Right cardiac atrium (tissue), 5 donors: Measurements from ENCODE around the gene RABEP1. TPM values are rescaled to one million over a fixed set of nuclear protein-coding genes. Genes with fewer than 3 reads are reported as not detected.

Experiments
- ATAC-seq, 2 donors: fragments of 200-7000 bp; cut with Tn5 transposase; one replicate each; pipeline versions ENCODE4 v1.8.0 to v1.9.1; 2020; ENCODE audit warnings: moderate library complexity in 2 of 2, mild to moderate bottlenecking in 1 of 2
- DNase-seq, 3 donors: peaks; one replicate each; pipeline ENCODE4 v3.0.0-alpha.2; 2020
- H3K27ac ChIP-seq: one replicate; pipeline ENCODE4 v1.5.1; 2013; ENCODE audit warnings: mild to moderate bottlenecking, low read length, control low read depth, moderate library complexity
- H3K27me3 ChIP-seq: one replicate; pipeline ENCODE4 v1.6.1; 2013; ENCODE audit not compliant: control insufficient read depth, insufficient read depth
- H3K4me1 ChIP-seq: one replicate; pipeline ENCODE4 v1.6.1; 2013; ENCODE audit warnings: low read length; ENCODE audit not compliant: control insufficient read depth, insufficient read depth
- H3K4me3 ChIP-seq: one replicate; pipeline ENCODE4 v1.5.1; 2013; ENCODE audit warnings: low read length, control low read depth
- H3K9me3 ChIP-seq: one replicate; pipeline ENCODE4 v1.6.1; 2013; ENCODE audit warnings: low read length; ENCODE audit not compliant: control insufficient read depth
- WGBS: extraction: QIAGEN DNeasy Blood & Tissue Kit; methylation state at CpG from one replicate; pipeline ENCODE4 v1.1.7; 2013; 5-methylcytosine and 5-hydroxymethylcytosine counted together
- intact Hi-C, 4 donors: fragments of 100-400 bp; cut with DNase I; formaldehyde crosslinking; loops; one replicate each; pipeline versions ENCODE4 v1.11.0 to v1.14.0; 2022 to 2023
- polyA plus RNA-seq: library from polyadenylated mRNA; stranded (reverse); fragments of 200-250 nt; gene quantifications from one replicate; pipeline ENCODE4 v1.2.3, GENCODE V29; 2013
- total RNA-seq, 4 donors: library from RNA; stranded (reverse); fragmentation: NEBNext Ultra II Directional; extraction: Animal tissue kit (Norgen Biotek cat#: 25700); gene quantifications; one replicate each; pipeline ENCODE4 v1.2.1, GENCODE V29; 2021
- donor health status: healthy with polysubstance abuse.
- donor health status: DM: no; HTN: yes; CAD: no.
- donor health status: DM: no; HTN: no; CAD: no.
- donor health status: DM: no; HTN: yes; CAD: no; lungs with severe emphysema.
- donor health status: DM: yes; HTN: yes; CAD: no.

The RABEP1 gene
- total and polyA plus RNA-seq, 5 donors: 18.6 to 53.2 (median 46.8) TPM

GRCh38 chr17:5408186-5408585 is 126.1 kb downstream of the RABEP1 start:
- intact Hi-C loops: no loop called here
- Histone ChIP-seq H3K27ac (no peak overlapping the region), H3K4me1 (no peaks in the 10 kb centered on the region), H3K9me3 (no peaks in the 10 kb centered on the region), H3K27me3 (no peaks in the 10 kb centered on the region), H3K4me3 (no peak overlapping the region)
- 83% methylated on average over 5 of the region's 5 CpGs for WGBS
- ATAC-seq (no peak), DNase-seq (no peak)

GRCh38 chr17:5410594-5411272 is 128.6 kb downstream of the RABEP1 start:
- intact Hi-C loops: no loop called here
- DNase-seq (no peak), ATAC-seq (no peak)
- WGBS: 95% methylated on average over 7 of the region's 7 CpGs
- no peaks in the 10 kb centered on the region for H3K9me3 ChIP-seq
- no peak overlapping the region for H3K4me3 ChIP-seq
- no peaks in the 10 kb centered on the region for H3K27me3 ChIP-seq
- no peak overlapping the region for H3K27ac ChIP-seq
- H3K4me1 ChIP-seq: no peaks in the 10 kb centered on the region

- no peaks in the 10 kb centered on the region for H3K4me1 ChIP-seq
- no peaks in the 10 kb centered on the region for H3K27me3 ChIP-seq
- ATAC-seq (peak in 1 of 2 donors; percentile 42), DNase-seq (no peak)
- H3K9me3 ChIP-seq: no peaks in the 10 kb centered on the region
- H3K27ac ChIP-seq: no peak overlapping the region
- WGBS: 71% methylated on average over 4 of the region's 4 CpGs
- H3K4me3 ChIP-seq: no peak overlapping the region
- intact Hi-C loops: no loop called here
Measured at GRCh38 chr17:5413682-5414081, 131.6 kb downstream of the RABEP1 start.

- H3K27ac ChIP-seq: no peak overlapping the region
- no peak overlapping the region for H3K4me3 ChIP-seq
- H3K4me1 ChIP-seq: peaks cover 2% of the 10 kb centered on the region
- ATAC-seq: no peak
- WGBS: 90% methylated on average over 2 of the region's 2 CpGs
- no peak for DNase-seq
- no peaks in the 10 kb centered on the region for H3K27me3 ChIP-seq
- no peaks in the 10 kb centered on the region for H3K9me3 ChIP-seq
- intact Hi-C loops: no loop called here
Measured at GRCh38 chr17:5416901-5417300, 134.8 kb downstream of the RABEP1 start.

- Histone ChIP-seq H3K4me3 (peak overlapping the region; percentile 72), H3K9me3 (no peaks in the 10 kb centered on the region), H3K27ac (peak overlapping the region; percentile 86), H3K27me3 (no peaks in the 10 kb centered on the region), H3K4me1 (peaks cover 2% of the 10 kb centered on the region)
- intact Hi-C loops: no loop called here
- ATAC-seq (peak; percentile 1), DNase-seq (peak in 1 of 3 donors; percentile 25)
- under 1% methylated on average over 26 of the region's 26 CpGs for WGBS
Measured at GRCh38 chr17:5418858-5419355, 136.8 kb downstream of the RABEP1 start.

GRCh38 chr17:5419356-5419958 is 137.4 kb downstream of the RABEP1 start, which contains the start of gene NUP88:
NUP88 (minus strand) TSS chr17:5419662; CDS start chr17:5419650, 12 bp downstream.
- Histone ChIP-seq H3K9me3 (no peaks in the 10 kb centered on the region), H3K27ac (peak within 1 kb of the TSS; percentile 86), H3K27me3 (no peaks in the 10 kb centered on the region), H3K4me1 (peaks cover 2% of the 10 kb centered on the region), H3K4me3 (peak within 1 kb of the TSS; percentile 72)
- under 1% methylated on average over 49 of the region's 49 CpGs for WGBS
- ATAC-seq (peak; percentile 99 to 100), DNase-seq (peak; percentile 97 to 99 (median 98))
- intact Hi-C loops: no loop called here

GRCh38 chr17:5419959-5420653 is 138.0 kb downstream of the RABEP1 start, which contains the start of gene RPAIN:
RPAIN (plus strand) TSS chr17:5420182; CDS start chr17:5420211, 29 bp downstream.
- H3K4me3 ChIP-seq: peak within 1 kb of the TSS; percentile 72
- WGBS: under 1% methylated on average over 41 of the region's 41 CpGs
- peak; percentile 93 to 94 for ATAC-seq
- peak; percentile 88 to 96 (median 94) for DNase-seq
- H3K4me1 ChIP-seq: peaks cover 2% of the 10 kb centered on the region
- H3K27me3 ChIP-seq: no peaks in the 10 kb centered on the region
- H3K27ac ChIP-seq: peak within 1 kb of the TSS; percentile 86
- no peaks in the 10 kb centered on the region for H3K9me3 ChIP-seq
- intact Hi-C loops: no loop called here

GRCh38 chr17:5422505-5422904 is 140.4 kb downstream of the RABEP1 start:
- peaks cover 2% of the 10 kb centered on the region for H3K4me1 ChIP-seq
- H3K9me3 ChIP-seq: no peaks in the 10 kb centered on the region
- DNase-seq (no peak), ATAC-seq (no peak)
- H3K4me3 ChIP-seq: no peak overlapping the region
- no peaks in the 10 kb centered on the region for H3K27me3 ChIP-seq
- intact Hi-C loops: no loop called here
- 95% methylated on average over 2 of the region's 2 CpGs for WGBS
- H3K27ac ChIP-seq: no peak overlapping the region

- H3K4me1 ChIP-seq: peaks cover 2% of the 10 kb centered on the region
- intact Hi-C loops: no loop called here
- ATAC-seq (no peak), DNase-seq (no peak)
- no peaks in the 10 kb centered on the region for H3K9me3 ChIP-seq
- H3K4me3 ChIP-seq: no peak overlapping the region
- H3K27me3 ChIP-seq: no peaks in the 10 kb centered on the region
- H3K27ac ChIP-seq: no peak overlapping the region
- WGBS: 83% methylated on average over 1 of the region's 1 CpG
Measured at GRCh38 chr17:5424909-5425308, 142.8 kb downstream of the RABEP1 start.

- H3K4me1 ChIP-seq: peaks cover 2% of the 10 kb centered on the region
Measured at GRCh38 chr17:5425826-5426225, 143.7 kb downstream of the RABEP1 start.

More at GRCh38 chr17:5425826-5426225, 143.7 kb downstream of the RABEP1 start:
- ATAC-seq: no peak
- Histone ChIP-seq H3K9me3 (no peaks in the 10 kb centered on the region), H3K4me3 (no peak overlapping the region), H3K27me3 (no peaks in the 10 kb centered on the region), H3K27ac (no peak overlapping the region)
- intact Hi-C loops: no loop called here
- DNase-seq: no peak
- WGBS: 73% methylated on average over 3 of the region's 3 CpGs
